ENCODE measurements around the gene ADGRB3.
"Not testable (repeated sequence)": the region's sequence is repeated elsewhere in the genome, so short reads cannot be mapped to it uniquely, and the experiment has no call there.

The ADGRB3 gene

DNA sequence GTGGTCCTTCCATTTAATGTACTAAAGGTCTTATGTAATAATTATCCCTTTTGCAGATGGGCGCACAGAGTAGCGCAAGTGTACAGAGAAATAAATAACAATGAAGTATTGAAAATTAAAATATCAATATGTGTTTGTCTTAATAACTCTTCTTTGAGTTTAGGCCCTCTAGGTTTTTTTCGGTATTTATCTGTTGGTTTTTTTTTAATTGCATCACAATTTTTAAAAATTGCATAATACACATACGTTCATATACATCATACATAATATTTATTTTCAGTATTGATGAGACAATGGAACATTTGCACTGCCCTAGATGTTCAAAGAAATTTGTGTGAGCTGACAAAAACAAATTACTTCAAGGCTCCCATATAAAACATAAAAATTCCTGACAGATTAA, 15.1 kb downstream of the ADGRB3 start:
- no peak for DNase-seq

DNA sequence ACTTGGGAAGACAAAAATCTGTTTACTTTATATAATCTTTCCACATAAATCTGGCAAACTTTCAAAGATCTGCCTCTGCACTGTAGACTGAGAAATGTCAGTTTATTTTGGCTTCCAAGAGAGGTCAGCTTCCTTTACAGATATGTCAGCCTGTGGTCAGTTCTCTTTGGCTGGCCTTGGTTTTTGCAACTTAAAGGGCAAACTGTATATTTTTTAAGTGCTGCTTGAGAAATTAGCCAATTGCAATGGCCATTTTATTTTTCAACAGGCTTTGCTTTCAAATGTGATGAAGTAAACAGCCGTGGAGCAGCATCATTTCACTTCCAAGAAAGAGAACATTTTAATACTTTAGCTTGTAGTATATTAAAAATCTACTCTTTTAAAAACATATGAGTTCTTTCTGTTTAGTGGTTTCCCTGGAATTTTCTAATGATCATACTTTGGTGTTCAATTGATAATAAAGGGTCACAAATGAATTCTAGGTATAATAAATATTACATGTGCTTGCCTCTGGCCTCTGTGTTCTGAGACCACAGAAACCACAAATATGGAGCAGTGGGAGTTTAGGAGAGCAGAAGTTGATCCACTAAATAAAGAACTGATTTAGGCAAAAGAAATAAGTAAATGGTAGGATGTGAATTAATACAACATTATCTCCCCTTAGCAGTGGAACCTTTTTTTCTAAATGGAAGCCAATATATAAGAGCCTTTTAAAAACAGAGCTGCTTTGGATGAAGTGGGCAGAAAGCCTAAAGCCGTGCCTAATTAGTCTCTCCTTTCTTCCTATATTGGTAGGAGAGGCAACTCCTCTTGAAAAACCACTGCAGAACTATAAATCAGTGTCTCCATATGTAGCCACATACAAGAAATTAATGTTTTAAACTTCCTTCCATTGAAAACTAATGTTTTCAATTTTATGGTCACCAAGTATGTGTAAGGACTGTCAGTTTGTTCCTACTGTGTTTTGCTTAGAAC, 16.2 kb downstream of the ADGRB3 start:
- no peak for DNase-seq

DNA sequence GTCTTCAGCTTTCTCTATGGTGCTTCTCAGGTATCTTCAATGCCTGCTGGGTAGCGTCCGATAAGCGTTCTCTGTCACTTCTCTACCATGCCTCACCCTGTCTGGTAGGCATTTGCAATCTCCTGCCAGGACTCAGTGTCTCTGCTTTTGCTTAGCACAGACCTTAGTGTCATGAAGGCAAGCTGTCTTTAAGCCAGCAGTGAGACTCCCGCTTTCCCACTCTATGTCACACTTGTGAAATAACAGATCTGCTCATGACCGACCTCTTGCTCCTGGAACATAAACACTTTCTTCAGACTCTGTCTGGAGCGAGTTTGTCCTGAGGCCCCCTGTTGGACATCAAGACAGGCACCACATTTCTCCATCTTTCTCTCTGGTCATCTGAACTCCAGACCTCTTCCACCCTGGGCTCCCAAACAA, 17.0 kb downstream of the ADGRB3 start:
- no peak for DNase-seq

DNA sequence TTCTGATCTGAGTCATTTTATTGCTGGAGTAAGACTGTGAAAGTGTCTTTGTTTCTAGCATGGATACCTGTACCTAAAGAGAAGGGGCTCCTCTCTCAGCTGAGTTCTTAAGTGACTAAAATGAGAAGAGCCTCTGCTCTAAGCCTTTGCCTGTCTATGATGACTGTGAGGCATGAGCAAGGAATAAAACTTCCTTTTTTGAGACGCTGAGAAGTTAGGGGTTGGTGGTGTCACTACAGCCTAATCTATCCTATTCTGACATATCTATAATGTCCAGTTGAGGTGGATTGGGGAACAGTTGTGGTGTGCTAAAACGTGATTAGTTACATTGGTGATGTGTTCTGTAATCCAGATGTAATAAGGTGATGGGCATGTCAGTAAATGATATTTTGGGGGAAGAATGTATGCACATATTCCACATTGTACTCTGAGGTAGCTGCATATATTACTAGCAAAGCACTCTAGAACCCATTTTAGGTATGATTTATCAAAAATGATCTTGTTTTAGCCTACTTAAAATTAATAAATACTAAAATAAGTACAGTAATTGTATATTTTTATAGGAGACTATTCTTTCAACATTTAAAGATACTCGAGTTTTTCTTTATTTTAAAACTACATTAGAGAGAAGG, 18.1 kb downstream of the ADGRB3 start:
- DNase-seq = no peak

DNA sequence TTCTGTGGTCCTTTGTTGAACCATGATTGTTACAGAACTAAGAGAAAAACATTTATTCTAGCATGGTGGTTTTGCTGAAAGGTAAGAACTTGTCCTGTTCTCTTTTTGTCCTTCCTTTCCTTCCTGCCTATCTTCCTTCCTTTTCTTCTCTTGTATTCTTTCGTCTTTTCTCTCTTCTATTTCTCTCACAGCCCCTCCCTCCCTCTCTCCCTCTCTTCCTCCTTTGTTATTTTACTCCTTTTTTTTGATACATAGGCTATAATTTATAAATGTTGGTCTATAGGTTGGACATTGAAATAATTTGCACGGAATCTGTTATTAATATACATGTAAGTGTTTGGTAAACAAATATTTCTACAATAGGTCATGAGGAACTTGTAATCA, 18.6 kb downstream of the ADGRB3 start:
- no peak for DNase-seq

DNA sequence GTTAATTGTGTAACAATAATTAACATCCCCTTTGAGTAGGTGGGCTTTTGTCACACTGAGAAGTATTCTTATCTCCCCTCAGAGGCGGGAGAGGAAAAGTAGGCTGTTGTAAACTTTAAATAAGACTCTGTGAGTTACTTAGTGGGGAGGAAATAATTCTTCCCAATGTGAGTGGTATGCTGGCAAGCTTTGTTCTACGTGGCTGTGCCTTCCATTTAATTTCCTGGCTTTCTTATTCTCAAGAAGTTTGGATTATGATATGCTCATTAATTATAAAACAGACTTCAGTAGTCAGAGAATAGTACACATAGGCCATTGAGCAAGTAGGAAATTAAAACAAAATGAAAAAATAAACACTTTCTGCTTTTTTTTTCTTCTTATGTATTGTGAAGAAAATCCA, 19.1 kb downstream of the ADGRB3 start:
- no peak for DNase-seq

DNA sequence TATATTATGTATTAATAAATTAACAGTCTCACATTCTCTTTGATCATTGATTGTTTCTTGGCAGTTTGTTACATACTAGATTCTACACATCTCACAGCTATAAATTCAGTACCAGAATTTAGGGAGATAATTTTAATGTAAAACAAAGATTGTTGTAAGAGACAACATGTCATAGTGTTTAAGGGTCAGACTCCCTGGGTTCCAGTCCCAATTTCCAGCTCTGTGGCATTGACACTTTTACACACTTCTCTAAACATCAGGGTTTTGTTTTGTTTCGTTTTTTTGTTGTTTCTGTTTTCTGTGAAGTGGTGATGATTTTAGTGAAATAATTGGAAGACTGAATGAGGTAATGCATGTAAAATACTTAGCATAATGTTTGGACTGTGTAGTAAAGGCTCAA, 19.9 kb downstream of the ADGRB3 start:
- DNase-seq = no peak

DNA sequence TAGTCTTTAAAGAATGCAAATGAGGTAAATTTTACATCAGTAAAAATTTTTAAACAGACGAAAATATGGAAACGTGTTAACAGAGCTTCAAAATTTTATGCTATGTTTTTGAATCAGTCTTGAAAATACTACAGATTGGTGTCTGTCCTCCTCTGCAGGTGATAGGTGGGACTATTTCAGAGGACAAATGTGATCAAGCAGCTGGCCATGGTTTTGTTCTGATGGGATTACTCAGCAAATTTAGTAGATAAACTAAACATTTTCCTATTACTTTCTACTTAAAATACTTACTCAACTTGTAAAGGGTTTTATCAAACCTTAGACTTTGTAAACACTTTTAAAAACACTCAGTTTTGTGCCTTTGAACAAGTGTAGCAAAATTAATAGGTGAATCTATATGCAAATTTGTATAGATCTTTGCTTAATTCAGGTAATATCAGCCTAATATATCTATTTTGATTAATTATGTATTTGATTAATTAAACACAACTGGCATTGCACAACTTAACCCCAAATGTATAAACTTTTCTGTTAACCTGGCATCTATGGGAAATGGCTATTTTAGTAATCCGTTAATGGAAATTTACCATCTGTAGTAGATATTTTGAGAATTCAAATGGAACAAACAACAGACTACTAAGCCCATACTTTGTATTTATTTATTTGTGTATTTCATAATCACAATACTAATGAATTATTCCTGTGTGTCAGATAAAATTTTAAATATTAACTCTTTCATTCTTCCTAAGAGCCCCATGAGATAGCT, 22.5 kb downstream of the ADGRB3 start:
- DNase-seq = no peak

DNA sequence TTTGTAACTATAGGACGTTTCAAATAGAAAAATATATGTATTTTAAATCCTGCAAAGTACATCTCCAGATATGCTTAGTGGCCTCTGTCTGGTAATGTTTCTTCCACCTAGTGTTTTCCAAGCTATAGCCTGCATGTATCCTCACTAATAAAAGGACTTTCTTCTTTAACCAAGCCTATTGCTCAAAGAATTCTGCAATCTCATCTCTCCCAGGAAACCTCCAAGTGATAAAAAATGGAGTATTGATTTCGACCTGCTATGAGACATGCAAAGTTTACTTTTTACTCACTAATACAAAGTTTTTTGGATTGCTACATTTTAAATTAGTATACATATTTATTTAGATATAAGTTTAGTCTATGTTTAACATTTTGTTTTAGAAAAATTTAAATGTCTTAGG, 23.3 kb downstream of the ADGRB3 start:
- no peak for DNase-seq

DNA sequence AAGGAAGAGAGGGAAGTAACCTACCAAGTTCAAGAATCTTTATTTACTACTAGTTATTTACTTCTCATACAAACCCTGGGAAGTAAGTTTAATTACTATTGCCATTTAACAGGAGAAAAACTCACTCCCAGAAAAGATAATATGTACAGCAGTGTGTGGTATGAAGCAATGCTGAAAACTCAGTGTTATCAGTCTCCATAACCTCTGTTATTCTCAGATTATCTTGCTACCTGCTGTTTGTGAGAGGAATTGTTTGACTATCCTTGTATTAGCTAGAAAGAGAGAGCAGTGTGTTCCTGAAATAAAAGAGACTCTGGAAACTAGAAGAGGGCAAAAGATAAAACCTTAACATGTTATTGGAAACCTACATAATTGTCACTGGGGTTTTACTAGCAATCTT, 38.2 kb downstream of the ADGRB3 start:
- DNase-seq = no peak

DNA sequence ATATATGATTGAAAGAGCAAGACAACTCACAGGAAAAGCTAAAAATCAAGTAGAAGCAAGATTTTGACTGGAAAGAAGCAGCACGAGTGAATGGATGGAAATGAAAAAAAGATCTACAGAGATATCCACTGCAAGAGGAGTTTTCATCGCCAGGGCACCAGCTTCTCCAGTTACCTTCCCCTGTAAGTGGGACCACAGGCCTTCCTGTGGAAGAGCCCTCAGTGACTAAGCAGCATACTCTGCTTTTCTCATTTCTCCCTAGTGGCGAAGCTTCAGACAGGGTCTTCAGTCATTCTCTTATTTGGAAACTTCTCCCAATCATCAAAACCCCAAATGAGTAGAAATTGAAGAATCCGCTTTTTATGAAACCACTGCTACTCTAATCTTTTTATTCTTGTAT, 40.5 kb downstream of the ADGRB3 start:
- DNase-seq = no peak

DNA sequence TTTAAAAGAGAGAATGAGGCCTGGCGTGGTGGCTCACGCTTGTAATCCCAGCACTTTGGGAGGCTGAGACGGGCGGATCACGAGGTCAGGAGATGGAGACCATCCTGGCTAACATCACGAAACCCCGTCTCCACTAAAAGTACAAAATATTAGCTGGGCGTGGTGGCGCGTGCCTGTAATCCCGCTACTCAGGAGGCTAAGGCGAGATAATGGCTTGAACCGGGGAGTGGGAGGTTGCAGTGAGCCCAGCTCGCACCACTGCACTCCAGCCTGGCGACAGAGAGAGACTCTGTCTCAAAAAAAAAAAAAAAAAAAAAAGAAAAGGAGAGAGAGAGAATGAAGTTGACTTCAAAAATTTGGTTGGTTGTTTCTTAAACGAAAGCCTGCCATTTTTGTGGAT, 41.0 kb downstream of the ADGRB3 start:
- DNase-seq = not testable (repeated sequence)

DNA sequence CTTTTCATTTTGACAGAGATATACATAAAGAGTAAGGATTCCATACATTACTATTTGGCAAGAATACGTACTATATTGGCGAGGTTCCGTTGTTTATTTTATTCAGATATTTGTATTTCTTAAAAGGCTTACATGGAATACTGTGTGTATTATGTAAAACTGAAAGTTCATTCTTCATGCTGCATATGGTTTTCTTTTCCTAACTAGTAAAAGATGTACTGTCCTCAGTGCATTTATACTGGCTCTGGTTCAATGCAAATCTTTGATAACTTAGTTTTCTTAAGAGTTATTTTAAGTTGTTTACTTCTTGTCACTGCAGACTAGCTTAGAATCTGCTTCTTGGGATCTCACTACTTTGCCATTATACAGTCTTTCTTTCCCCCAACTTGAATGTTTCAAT, 42.0 kb downstream of the ADGRB3 start:
- no peak for DNase-seq

DNA sequence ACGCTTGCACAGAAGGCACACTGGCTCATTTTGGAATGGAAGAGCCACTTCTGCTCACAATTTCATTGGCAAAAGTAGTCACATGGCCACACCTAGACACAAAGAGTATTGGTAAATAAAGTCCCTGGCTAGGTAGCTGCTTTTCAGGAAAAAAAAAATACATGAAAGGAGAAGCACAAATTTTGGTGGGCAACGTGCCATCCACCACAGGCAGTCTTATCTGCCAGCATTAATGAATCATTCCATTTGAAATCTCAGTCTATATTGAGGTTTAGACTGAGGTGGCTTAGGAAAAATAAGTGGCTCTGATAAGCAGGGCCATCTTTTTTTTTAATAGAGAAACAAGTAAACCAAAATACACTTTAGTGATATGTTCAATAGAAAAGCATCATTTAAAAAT, 44.3 kb downstream of the ADGRB3 start:
- DNase-seq = no peak

DNA sequence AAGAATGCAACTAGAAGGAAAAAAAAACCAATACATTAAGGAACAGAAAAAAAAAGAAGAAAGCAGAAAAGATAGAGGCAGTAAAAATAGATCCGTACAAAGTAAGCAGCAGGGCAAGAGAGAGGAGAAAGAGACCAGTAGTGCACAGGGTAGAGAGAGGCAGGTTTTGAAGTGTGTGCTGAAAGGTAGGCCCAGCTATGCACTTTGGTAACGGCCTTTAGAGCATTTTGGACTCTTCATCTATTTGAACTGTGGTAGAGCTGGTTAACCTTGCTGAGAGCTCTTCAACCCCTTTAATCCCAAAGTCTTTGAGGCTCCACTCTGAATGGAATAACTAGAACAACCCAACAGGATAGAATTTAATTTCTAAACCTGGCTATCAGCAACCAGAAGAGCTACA, 45.2 kb downstream of the ADGRB3 start:
- DNase-seq = no peak

DNA sequence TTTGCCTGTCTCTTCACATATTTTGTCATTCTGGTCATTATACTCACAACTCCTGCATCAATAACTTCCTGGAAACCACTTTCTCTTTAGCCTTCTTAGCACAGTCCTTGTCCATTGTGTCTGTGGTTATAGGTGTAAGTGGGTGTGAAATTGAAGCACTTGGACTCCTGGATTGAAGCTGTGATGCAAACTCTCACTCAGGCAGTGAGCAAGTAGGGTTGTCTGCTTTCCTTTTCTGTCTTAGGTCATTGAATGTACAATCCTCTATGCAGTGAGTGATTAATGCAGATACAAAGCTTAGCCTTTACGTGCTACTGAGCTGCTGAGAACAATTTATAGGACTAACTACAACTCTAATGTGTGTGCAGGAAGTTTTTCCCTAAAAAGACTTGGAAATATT, 54.8 kb downstream of the ADGRB3 start:
- DNase-seq = no peak

DNA sequence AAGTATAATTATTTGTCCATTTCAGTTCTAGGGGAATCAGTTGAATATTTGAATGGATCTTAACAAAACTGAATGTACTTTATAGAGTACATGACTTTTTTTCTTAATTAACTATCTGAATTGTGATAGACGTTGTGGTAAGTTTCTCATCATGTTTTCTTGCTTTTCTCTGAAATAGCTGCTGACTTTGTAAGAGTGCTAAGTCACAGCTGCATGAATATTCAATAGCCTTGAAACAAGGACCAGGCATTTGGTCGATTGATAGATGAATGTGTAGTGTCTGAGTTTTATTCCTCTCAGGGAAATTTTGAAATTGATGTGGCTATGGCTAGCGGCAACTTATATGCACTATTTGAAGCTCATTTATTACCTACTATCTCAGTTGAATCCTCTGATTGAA, 56.0 kb downstream of the ADGRB3 start:
- no peak for DNase-seq

DNA sequence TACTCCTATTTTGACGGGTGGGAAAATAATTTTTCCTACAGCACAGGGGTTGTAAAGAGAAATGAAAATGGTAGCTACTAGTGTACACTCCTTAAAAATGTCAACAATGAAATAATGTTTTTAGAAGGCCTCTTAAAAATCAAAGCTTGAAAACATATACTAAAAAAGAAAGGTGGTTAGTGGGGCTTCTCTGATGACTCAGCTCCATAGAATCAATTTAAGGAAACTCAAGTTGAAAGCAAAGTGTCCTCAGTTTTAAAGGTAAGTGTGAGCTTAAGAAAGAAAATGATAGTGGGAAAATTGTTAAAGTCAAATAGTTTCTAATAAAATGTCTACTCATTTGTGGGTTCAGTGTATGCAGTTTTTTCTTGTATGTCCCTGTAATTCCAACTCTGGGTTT, 58.2 kb downstream of the ADGRB3 start:
- DNase-seq = no peak

DNA sequence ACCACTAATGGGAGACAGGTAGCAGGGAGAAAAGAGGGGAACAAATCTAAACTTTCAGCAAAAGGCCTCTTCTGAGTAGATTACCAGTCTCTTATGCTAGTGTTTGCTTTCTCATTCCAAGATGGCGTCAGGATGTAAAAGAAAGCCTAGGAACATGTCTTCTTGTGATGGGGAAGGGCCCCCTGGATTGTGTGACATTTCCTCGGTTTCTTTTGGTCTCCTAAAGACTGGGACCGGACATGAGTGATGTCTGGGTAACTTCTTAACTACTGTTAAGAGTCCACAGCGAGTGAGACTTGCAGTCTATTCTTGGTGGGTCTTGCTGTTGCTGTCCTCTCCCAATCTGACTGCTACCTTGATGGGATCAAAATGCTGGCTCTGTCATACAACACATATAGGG, 60.3 kb downstream of the ADGRB3 start:
- no peak for DNase-seq

DNA sequence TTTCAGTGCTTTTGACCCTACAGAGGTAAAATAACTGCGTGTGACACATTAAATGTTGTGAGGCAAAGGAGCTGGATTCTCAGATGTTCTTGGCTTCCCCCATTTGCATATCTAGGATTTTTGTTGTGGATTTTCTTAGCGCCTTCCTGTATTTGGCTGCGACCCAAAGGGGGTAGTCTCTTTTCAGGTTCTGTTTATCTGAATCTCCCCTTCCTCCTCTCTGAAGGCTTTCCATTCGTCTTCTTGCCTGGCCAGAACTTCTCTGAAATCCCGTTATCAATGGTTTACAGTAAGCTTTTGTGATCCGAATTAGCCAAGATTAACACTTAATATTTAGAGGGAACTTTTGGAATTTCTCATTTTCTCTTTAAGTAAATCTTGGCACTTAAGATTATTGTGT, 60.8 kb downstream of the ADGRB3 start:
- no peak for DNase-seq

DNA sequence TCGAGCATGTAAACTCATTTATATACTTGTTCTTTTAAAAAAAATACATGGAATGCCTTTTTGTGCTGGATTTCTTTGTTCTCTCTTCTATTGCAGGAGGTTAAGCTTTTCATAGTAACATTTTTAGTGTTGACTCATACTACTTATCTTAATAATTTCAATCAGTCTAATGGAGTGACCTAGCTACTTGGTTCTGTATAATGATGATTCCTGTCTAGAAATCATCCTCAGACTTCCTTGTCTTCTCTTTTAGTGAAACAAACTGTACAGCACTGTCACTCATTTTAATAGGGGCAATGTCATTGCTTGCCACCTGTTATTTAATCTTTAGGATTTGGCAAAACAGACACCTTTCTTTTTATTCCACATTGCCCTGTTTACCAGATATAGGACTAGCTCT, 62.3 kb downstream of the ADGRB3 start:
- no peak for DNase-seq

DNA sequence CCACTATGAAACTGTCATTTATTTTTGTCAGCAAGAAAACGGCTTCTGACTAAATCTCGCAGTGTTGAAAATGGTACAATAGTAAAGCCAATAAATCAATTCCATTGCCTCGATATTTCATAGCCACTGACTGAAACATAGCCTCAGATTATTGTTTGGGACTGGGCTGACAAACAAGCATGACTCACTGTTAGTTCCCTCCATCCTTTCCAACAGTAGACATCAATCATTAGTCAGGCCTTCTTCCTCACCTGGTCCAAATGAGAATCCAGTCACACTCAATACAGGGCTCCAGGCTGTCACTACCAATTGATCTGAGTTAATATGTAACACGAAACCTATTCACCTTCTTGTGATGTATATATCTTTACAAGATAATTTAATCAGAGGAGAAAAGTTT, 66.1 kb downstream of the ADGRB3 start:
- DNase-seq = no peak

DNA sequence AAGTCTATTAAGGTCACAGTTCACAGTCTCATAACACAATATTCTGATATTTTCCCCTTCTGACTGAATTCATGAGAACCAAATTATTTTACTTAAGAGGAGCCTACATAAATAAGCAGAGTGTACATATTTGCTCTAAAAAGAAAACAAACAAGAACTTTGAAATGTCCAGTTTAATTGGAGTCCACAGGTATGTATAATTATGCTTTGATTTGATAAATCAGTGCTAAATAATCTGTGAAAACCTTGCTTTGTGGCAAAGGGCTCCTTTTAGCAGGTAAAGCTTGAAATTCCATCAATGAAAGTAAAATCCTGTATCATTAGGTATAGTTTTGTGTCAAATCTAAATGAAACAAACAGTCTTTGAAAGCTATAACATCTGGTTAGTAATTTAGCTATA, 69.4 kb downstream of the ADGRB3 start:
- DNase-seq = no peak

DNA sequence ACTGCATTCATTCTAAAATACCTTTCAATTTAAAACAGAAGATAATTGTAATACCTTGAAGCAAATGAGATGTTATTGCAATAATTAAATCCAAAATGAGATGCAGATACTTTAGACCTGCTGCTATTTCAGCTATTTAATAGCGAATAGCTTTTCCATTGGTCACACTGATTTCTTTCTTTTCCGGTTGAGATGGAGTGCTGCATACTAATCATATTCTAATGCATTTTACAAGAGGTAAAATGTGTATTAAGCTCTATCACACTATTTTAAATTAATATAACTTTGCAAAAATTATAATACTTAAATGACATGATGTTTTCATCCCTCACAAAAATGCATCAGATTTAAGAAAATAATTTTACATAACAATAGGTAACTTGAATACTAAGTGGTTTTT, 74.0 kb downstream of the ADGRB3 start:
- DNase-seq = no peak
